Liver (tissue), 9 donors: Measurements from ENCODE around the gene ATP5F1D. TPM values are rescaled to one million over a fixed set of nuclear protein-coding genes. Genes with fewer than 3 reads are reported as not detected.

Experiments used
- DNase-seq: peaks from one replicate; pipeline ENCODE4 v3.0.0-alpha.2; 2017; ENCODE audit warnings: low spot score
- H3K27ac ChIP-seq, 2 donors: one replicate each; pipeline ENCODE4 v1.7.0; 2013; ENCODE audit warnings: inconsistent platforms in 2 of 2, low read length in 2 of 2, control low read depth in 1 of 2, low read depth in 1 of 2, mild to moderate bottlenecking in 1 of 2
- H3K27me3 ChIP-seq, 4 donors: one replicate each; pipeline versions ENCODE4 v1.6.1 to v1.7.0; 2013; ENCODE audit warnings: low read length in 3 of 4, inconsistent platforms in 1 of 4, mild to moderate bottlenecking in 1 of 4, moderate library complexity in 1 of 4; ENCODE audit not compliant: control insufficient read depth in 4 of 4, insufficient read depth in 4 of 4
- H3K36me3 ChIP-seq, 4 donors: one replicate each; pipeline versions ENCODE4 v1.6.1 to v1.7.0; 2013; ENCODE audit warnings: low read length in 3 of 4, mild to moderate bottlenecking in 3 of 4, low read depth in 1 of 4, moderate library complexity in 1 of 4; ENCODE audit not compliant: control insufficient read depth in 4 of 4, insufficient read depth in 3 of 4
- H3K4me1 ChIP-seq, 4 donors: one replicate each; pipeline versions ENCODE4 v1.6.1 to v1.7.0; 2013; ENCODE audit warnings: low read length in 3 of 4, mild to moderate bottlenecking in 3 of 4, moderate library complexity in 1 of 4; ENCODE audit not compliant: control insufficient read depth in 4 of 4, insufficient read depth in 4 of 4
- H3K4me3 ChIP-seq, 3 donors: one replicate each; pipeline versions ENCODE4 v1.6.1 to v1.7.0; 2013; ENCODE audit warnings: low read length in 3 of 3, control low read depth in 1 of 3, low read depth in 1 of 3, mild to moderate bottlenecking in 1 of 3
- H3K9ac ChIP-seq, 2 donors: one replicate each; pipeline ENCODE4 v1.7.0; 2013; ENCODE audit warnings: low read length in 2 of 2, mild to moderate bottlenecking in 2 of 2, moderate library complexity in 2 of 2, control low read depth in 1 of 2, low read depth in 1 of 2
- H3K9me3 ChIP-seq, 4 donors: one replicate each; pipeline versions ENCODE4 v1.6.1 to v1.7.0; 2013; ENCODE audit warnings: low read length in 3 of 4; ENCODE audit not compliant: control insufficient read depth in 4 of 4
- ATF3 ChIP-seq: IDR thresholded peaks from 2 replicates; pipeline ENCODE4 v1.6.1; 2016; ENCODE audit warnings: antibody characterized with exemption
- CTCF ChIP-seq: fragments of 150-350 bp; IDR thresholded peaks from 2 replicates; pipeline ENCODE4 v1.5.1; 2017; ENCODE audit warnings: improper control_type of control experiment, low read depth, low read length; ENCODE audit not compliant: missing input control
- EGR1 ChIP-seq, 2 donors: IDR thresholded peaks; 2 replicates each; pipeline ENCODE4 v1.6.1; 2016 to 2018; ENCODE audit warnings: antibody characterized with exemption in 2 of 2, low read depth in 2 of 2
- FOXA1 ChIP-seq: IDR thresholded peaks from 2 replicates; pipeline ENCODE4 v1.6.1; 2016; ENCODE audit warnings: antibody characterized with exemption
- FOXA2 ChIP-seq: IDR thresholded peaks from 2 replicates; pipeline ENCODE4 v1.6.1; 2016; ENCODE audit warnings: antibody characterized with exemption
- GABPA ChIP-seq, 2 donors: IDR thresholded peaks in 1 of 2; conservative IDR thresholded peaks in 1 of 2; 2 replicates each; pipeline ENCODE4 v1.6.1; 2016; ENCODE audit warnings: antibody characterized with exemption in 2 of 2, mild to moderate bottlenecking in 1 of 2, moderate library complexity in 1 of 2
- HNF4A ChIP-seq, 2 donors: conservative IDR thresholded peaks; 2 replicates each; pipeline ENCODE4 v1.6.1; 2016; ENCODE audit warnings: antibody characterized with exemption in 2 of 2, mild to moderate bottlenecking in 2 of 2
- JUND ChIP-seq, 2 donors: IDR thresholded peaks; 2 replicates each; pipeline ENCODE4 v1.6.1; 2016; ENCODE audit warnings: antibody characterized with exemption in 2 of 2
- MAX ChIP-seq: IDR thresholded peaks from 2 replicates; pipeline ENCODE4 v1.6.1; 2016; ENCODE audit warnings: antibody characterized with exemption
- RXRA ChIP-seq, 2 donors: IDR thresholded peaks; 2 replicates each; pipeline ENCODE4 v1.6.1; 2017 to 2018; ENCODE audit warnings: antibody characterized with exemption in 2 of 2, mild to moderate bottlenecking in 1 of 2
- SP1 ChIP-seq: IDR thresholded peaks from 2 replicates; pipeline ENCODE4 v1.6.1; 2018; ENCODE audit warnings: antibody characterized with exemption, mild to moderate bottlenecking
- TAF1 ChIP-seq: conservative IDR thresholded peaks from 2 replicates; pipeline ENCODE4 v1.6.1; 2016; ENCODE audit warnings: antibody characterized with exemption, mild to moderate bottlenecking
- ZBTB33 ChIP-seq: IDR thresholded peaks from 2 replicates; pipeline ENCODE4 v1.6.1; 2016; ENCODE audit warnings: antibody characterized with exemption
- WGBS: extraction: QIAGEN DNeasy Blood & Tissue Kit; methylation state at CpG from one replicate; pipeline ENCODE4 v1.1.7; 2013; 5-methylcytosine and 5-hydroxymethylcytosine counted together
- polyA plus RNA-seq, 2 donors: library from polyadenylated mRNA; stranded (reverse) in 1 of 2; unstranded in 1 of 2; fragments of 200-250 nt in 1 of 2; fragments of >200 nt in 1 of 2; fragmentation: Nextera tagmentation in 1 of 2; extraction: Ambion mirVana in 1 of 2; gene quantifications; one replicate each; pipeline versions ENCODE4 v1.2.1 to v1.2.3, GENCODE V29; 2013 to 2015
- total RNA-seq, 2 donors: library from RNA; depleted of rRNA; stranded (reverse); fragments of >200 nt; gene quantifications; one replicate each; pipeline ENCODE4 v1.2.3, GENCODE V29; 2014
- TF ChIP-seq, protein P1 (sequence below): IDR thresholded peaks from 2 replicates; pipeline ENCODE4 v1.6.1; 2016; ENCODE audit warnings: antibody characterized with exemption, mild to moderate bottlenecking
- donor health status: healthy.
- donor health status: healthy.
- donor health status: healthy.
- donor health status: healthy.
- donor health status: healthy.

Gene ATP5F1D
- total and polyA plus RNA-seq, 4 donors: 20.2 to 315 (median 145) TPM

GRCh38 chr19:1270213-1270853 lies 28.8 kb downstream of the ATP5F1D start:
- no peak for DNase-seq
- H3K9me3 ChIP-seq: no peaks in the 10 kb centered on the region
- H3K4me1 ChIP-seq: peaks cover 45 to 86% (median 74%) of the 10 kb centered on the region in 4 donors
- TF ChIP-seq, protein P1, sequence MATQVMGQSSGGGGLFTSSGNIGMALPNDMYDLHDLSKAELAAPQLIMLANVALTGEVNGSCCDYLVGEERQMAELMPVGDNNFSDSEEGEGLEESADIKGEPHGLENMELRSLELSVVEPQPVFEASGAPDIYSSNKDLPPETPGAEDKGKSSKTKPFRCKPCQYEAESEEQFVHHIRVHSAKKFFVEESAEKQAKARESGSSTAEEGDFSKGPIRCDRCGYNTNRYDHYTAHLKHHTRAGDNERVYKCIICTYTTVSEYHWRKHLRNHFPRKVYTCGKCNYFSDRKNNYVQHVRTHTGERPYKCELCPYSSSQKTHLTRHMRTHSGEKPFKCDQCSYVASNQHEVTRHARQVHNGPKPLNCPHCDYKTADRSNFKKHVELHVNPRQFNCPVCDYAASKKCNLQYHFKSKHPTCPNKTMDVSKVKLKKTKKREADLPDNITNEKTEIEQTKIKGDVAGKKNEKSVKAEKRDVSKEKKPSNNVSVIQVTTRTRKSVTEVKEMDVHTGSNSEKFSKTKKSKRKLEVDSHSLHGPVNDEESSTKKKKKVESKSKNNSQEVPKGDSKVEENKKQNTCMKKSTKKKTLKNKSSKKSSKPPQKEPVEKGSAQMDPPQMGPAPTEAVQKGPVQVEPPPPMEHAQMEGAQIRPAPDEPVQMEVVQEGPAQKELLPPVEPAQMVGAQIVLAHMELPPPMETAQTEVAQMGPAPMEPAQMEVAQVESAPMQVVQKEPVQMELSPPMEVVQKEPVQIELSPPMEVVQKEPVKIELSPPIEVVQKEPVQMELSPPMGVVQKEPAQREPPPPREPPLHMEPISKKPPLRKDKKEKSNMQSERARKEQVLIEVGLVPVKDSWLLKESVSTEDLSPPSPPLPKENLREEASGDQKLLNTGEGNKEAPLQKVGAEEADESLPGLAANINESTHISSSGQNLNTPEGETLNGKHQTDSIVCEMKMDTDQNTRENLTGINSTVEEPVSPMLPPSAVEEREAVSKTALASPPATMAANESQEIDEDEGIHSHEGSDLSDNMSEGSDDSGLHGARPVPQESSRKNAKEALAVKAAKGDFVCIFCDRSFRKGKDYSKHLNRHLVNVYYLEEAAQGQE: no peak
- TF ChIP-seq HNF4A (conservative IDR thresholded peaks at IDR 0.05): no peak
- TF ChIP-seq MAX: no peak
- TF ChIP-seq GABPA (IDR thresholded peaks at IDR 0.05 in 1 of 2, conservative IDR thresholded peaks at IDR 0.05 in 1 of 2): peak in 1 of 2 donors; percentile 2
- TF ChIP-seq SP1: peak; percentile 32
- TF ChIP-seq ATF3: no peak
- peak overlapping the region; percentile 78 to 86 for H3K9ac ChIP-seq
- peak overlapping the region; percentile 77 to 90 (median 86) for H3K4me3 ChIP-seq
- WGBS: 19% methylated on average over 8 of the region's 8 CpGs
- H3K27me3 ChIP-seq: no peaks in the 10 kb centered on the region
- H3K27ac ChIP-seq: peak overlapping the region; percentile 90 to 91
- H3K36me3 ChIP-seq: peaks cover 17 to 28% (median 21%) of the 10 kb centered on the region in 4 donors

GRCh38 chr19:1270854-1271527 lies 29.4 kb downstream of the ATP5F1D start:
- TF ChIP-seq TAF1: no peak
- TF ChIP-seq, protein P1: no peak
- TF ChIP-seq ATF3: no peak
- no peak for TF ChIP-seq SP1
- no peak for TF ChIP-seq ZBTB33
- no peak for TF ChIP-seq EGR1 (IDR thresholded peaks at IDR 0.05; ENCODE audit: low read depth in 2 of 2)
- TF ChIP-seq FOXA1: no peak
- no peak for TF ChIP-seq GABPA (IDR thresholded peaks at IDR 0.05 in 1 of 2, conservative IDR thresholded peaks at IDR 0.05 in 1 of 2)
- TF ChIP-seq MAX: no peak
- TF ChIP-seq RXRA (IDR thresholded peaks at IDR 0.05): no peak
- no peak for TF ChIP-seq HNF4A (conservative IDR thresholded peaks at IDR 0.05)
- no peak for TF ChIP-seq CTCF
- no peak for TF ChIP-seq JUND (IDR thresholded peaks at IDR 0.05)
- TF ChIP-seq FOXA2: no peak
- H3K9me3 ChIP-seq: no peaks in the 10 kb centered on the region
- H3K4me3 ChIP-seq: peak overlapping the region; percentile 1 to 86 (median 77)
- WGBS: 65% methylated on average over 26 of the region's 26 CpGs
- peaks cover 41 to 83% (median 71%) of the 10 kb centered on the region in 4 donors for H3K4me1 ChIP-seq
- no peak for DNase-seq
- peak overlapping the region in 1 of 2 donors; percentile 60 for H3K9ac ChIP-seq
- peak overlapping the region; percentile 90 to 91 for H3K27ac ChIP-seq
- no peaks in the 10 kb centered on the region for H3K27me3 ChIP-seq
- H3K36me3 ChIP-seq: peaks cover 17 to 28% (median 21%) of the 10 kb centered on the region in 4 donors
